Ovary (tissue), 9 donors: ENCODE data around the gene SPATA9. TPM values are rescaled to one million over a fixed set of nuclear protein-coding genes. Genes with fewer than 3 reads are reported as not detected.

Experiments
- DNase-seq, 5 donors: peaks; one replicate each; pipeline ENCODE4 v3.0.0-alpha.2; 2019 to 2020
- H3K27ac ChIP-seq, 2 donors: fragments of 200-600 bp; one replicate each; pipeline versions ENCODE4 v1.5.1 to v1.8.0; 2019 to 2022
- H3K27me3 ChIP-seq: fragments of 200-600 bp; one replicate; pipeline ENCODE4 v1.8.0; 2022
- H3K36me3 ChIP-seq: fragments of 200-600 bp; sonication (generic); one replicate; pipeline ENCODE4 v1.5.1; 2019
- H3K4me1 ChIP-seq: one replicate; pipeline ENCODE4 v1.8.1; 2013; ENCODE audit warnings: mild to moderate bottlenecking, moderate library complexity; ENCODE audit not compliant: insufficient read depth
- H3K4me3 ChIP-seq: fragments of 200-600 bp; sonication (generic); one replicate; pipeline ENCODE4 v1.5.1; 2017
- H3K9me3 ChIP-seq, 2 donors: fragments of 200-600 bp in 1 of 2; sonication (generic) in 1 of 2; one replicate each; pipeline versions ENCODE4 v1.5.1 to v1.8.1; 2013 to 2019; ENCODE audit warnings: mild to moderate bottlenecking in 1 of 2, moderate library complexity in 1 of 2
- EP300 ChIP-seq: sonication (generic); formaldehyde crosslinking; IDR thresholded peaks from one replicate; pipeline ENCODE4 v1.6.1; 2017; ENCODE audit warnings: antibody characterized with exemption
- POLR2A ChIP-seq: fragments of 450-650 bp; IDR thresholded peaks from one replicate; pipeline ENCODE4 v1.6.1; 2017; ENCODE audit warnings: antibody characterized with exemption, mild to moderate bottlenecking, moderate library complexity
- WGBS, 3 donors: extraction: QIAGEN DNeasy Blood & Tissue Kit in 1 of 3; methylation state at CpG; one replicate each; pipeline versions ENCODE4 v1.1.5 to v1.1.7; 2013 to 2017; 5-methylcytosine and 5-hydroxymethylcytosine counted together
- intact Hi-C, 4 donors: fragments of 100-400 bp; cut with DNase I; formaldehyde crosslinking; loops; one replicate each; pipeline versions ENCODE4 v1.11.0 to v1.15.1; 2022 to 2023
- polyA plus RNA-seq, 2 donors: library from polyadenylated mRNA; stranded (reverse); fragments of 200-250 nt in 1 of 2; fragments of 350-450 nt in 1 of 2; fragmentation: Illumina TruSeq in 1 of 2; extraction: RNeasy Lipid Tissue Mini Kit (QIAGEN cat#74804) in 1 of 2; gene quantifications; one replicate each; pipeline ENCODE4 v1.2.3, GENCODE V29; 2013 to 2014
- total RNA-seq, 7 donors: library from RNA; depleted of rRNA in 2 of 7; stranded (reverse); fragments of >200 nt in 2 of 7; fragmentation: NEBNext Ultra II Directional in 3 of 7; extraction: Animal tissue kit (Norgen Biotek cat#: 25700) in 3 of 7; gene quantifications; one replicate each; pipeline versions ENCODE4 v1.1.0 to v1.2.4, GENCODE V29; 2016 to 2023
- TF ChIP-seq, protein P1 (sequence below), 3 donors: fragments of 450-650 bp in 2 of 3; fragments of 200-600 bp in 1 of 3; IDR thresholded peaks; one replicate each; pipeline versions ENCODE4 v1.5.1 to v1.8.0; 2016 to 2022; ENCODE audit warnings: antibody characterized with exemption in 3 of 3, mild to moderate bottlenecking in 1 of 3
- donor health status: DM: no; HTN: no; CAD: no; lungs with moderate emphysema.
- donor health status: DM: no; HTN: no; CAD: no.
- donor health status: Bipolar disorder and iron deficiency.
- donor health status: DM: yes; HTN: yes; CAD: no.
- donor health status: DM: no; HTN: no; CAD: no.
- donor health status: DM: yes; HTN: yes; CAD: no.

Gene SPATA9
- total and polyA plus RNA-seq, 9 donors, result 0.46 to 1.7 (median 0.89) TPM

DNA sequence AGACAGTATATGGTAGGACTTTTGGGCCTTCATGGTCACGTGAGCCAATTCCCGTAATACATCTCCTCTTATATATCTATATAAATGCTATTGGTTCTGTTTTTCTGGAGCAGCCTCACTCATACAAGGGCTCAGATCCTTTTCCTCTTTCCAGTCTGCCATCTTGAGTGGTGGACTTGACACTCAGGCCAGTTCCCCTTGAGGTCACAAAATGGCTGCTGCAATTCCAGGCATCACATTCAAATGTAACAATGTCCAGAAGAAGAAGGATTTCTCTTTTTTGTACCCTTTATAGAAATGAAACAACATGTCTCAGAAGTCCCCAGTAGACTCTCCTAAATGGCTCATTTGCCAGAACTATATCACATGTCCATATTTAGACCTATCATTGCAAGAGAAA lies 58.4 kb downstream of the SPATA9 start:
- Histone ChIP-seq H3K9me3 (no peaks in the 10 kb centered on the region), H3K36me3 (no peaks in the 10 kb centered on the region), H3K4me1 (peaks cover 8% of the 10 kb centered on the region), H3K27ac (no peak overlapping the region), H3K4me3 (no peak overlapping the region), H3K27me3 (no peaks in the 10 kb centered on the region)
- DNase-seq, result no peak
- 96 to 100% (median 97%) methylated on average over 2 of the region's 2 CpGs for WGBS, 3 donors
- intact Hi-C loops, result loop anchor here in 1 of 4 donors (10.0 kb wide), 1 partner anchor 970 kb away; no protein-coding TSS in a partner anchor
- TF ChIP-seq POLR2A (no peak), EP300 (no peak)
- TF ChIP-seq, protein P1, sequence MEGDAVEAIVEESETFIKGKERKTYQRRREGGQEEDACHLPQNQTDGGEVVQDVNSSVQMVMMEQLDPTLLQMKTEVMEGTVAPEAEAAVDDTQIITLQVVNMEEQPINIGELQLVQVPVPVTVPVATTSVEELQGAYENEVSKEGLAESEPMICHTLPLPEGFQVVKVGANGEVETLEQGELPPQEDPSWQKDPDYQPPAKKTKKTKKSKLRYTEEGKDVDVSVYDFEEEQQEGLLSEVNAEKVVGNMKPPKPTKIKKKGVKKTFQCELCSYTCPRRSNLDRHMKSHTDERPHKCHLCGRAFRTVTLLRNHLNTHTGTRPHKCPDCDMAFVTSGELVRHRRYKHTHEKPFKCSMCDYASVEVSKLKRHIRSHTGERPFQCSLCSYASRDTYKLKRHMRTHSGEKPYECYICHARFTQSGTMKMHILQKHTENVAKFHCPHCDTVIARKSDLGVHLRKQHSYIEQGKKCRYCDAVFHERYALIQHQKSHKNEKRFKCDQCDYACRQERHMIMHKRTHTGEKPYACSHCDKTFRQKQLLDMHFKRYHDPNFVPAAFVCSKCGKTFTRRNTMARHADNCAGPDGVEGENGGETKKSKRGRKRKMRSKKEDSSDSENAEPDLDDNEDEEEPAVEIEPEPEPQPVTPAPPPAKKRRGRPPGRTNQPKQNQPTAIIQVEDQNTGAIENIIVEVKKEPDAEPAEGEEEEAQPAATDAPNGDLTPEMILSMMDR (IDR thresholded peaks at IDR 0.05), result no peak

DNA sequence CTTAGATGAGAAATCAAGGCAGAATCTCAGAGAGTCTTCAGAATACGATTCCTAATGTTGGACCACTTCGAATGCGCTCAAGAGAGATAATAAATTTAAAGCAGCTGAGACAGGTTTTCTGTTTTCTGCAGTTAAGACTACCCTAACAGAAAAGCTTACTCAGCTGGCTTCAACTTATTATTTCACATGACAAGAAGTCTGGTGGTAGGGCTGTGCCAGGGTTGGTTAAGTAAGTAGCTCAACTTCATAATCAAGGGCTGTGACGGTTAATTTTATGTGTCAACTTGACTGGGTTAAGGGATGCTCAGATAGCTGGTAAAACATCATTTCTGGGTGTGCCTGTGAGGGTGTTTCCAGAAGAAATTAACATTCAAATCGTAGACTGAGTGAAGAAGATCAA lies 59.1 kb downstream of the SPATA9 start:
- Histone ChIP-seq H3K36me3 (no peaks in the 10 kb centered on the region), H3K4me3 (no peak overlapping the region), H3K9me3 (no peaks in the 10 kb centered on the region), H3K27me3 (no peaks in the 10 kb centered on the region), H3K4me1 (peaks cover 8% of the 10 kb centered on the region), H3K27ac (no peak overlapping the region)
- intact Hi-C loops, result loop anchor here in 1 of 4 donors (10.0 kb wide), 1 partner anchor 971 kb away; no protein-coding TSS in a partner anchor
- TF ChIP-seq EP300 (no peak), POLR2A (no peak)
- TF ChIP-seq, protein P1 (IDR thresholded peaks at IDR 0.05), result no peak
- 89 to 95% (median 94%) methylated on average over 5 of the region's 5 CpGs for WGBS, 3 donors
- no peak for DNase-seq

DNA sequence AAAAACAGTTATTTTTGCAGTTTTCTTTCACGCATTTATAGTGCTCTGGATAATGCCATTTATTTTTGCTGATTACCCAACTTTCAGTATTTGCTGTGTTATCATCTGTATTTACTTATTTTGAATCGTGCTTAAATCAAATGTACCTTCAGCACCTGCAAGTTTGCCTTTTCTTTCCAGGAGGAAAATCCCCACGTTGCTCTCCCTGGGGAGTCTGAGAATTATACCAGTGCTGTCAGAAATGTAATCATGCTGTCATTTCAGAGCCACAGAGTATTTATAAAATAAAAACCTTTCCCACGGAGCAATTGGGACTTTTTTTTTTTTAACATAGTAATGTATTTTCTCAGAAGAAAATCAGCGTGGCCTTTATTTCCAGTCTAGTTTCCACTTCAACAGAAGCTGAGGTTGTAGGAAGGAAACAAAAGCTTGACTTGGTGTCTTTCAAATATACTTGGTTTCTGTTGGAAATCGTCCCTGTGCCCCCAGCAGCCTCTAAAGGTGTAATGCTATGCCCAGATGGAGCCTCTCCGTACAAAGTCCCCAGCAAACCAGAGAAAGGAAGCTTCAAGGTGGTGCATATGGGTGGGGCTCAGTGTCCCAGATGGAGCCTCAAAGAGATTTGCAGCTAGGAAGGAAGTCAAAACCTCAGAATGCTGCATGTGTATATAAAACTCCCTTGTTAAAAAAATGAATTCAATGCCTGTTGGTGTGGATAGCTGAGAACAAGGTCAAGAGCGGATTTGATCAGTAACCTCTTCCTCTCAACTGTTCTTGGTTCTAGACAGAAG lies 60.8 kb downstream of the SPATA9 start:
- H3K4me1 ChIP-seq, result peaks cover 8% of the 10 kb centered on the region
- no peaks in the 10 kb centered on the region for H3K9me3 ChIP-seq
- H3K27me3 ChIP-seq, result no peaks in the 10 kb centered on the region
- WGBS, 3 donors, result 50 to 68% (median 58%) methylated on average over 8 of the region's 8 CpGs
- TF ChIP-seq POLR2A (no peak), EP300 (no peak)
- TF ChIP-seq, protein P1 (IDR thresholded peaks at IDR 0.05), result no peak
- no peak overlapping the region for H3K4me3 ChIP-seq
- no peaks in the 10 kb centered on the region for H3K36me3 ChIP-seq
- intact Hi-C loops, result loop anchor here in 1 of 4 donors (10.0 kb wide), 1 partner anchor 973 kb away; no protein-coding TSS in a partner anchor
- H3K27ac ChIP-seq, result no peak overlapping the region
- no peak for DNase-seq

DNA sequence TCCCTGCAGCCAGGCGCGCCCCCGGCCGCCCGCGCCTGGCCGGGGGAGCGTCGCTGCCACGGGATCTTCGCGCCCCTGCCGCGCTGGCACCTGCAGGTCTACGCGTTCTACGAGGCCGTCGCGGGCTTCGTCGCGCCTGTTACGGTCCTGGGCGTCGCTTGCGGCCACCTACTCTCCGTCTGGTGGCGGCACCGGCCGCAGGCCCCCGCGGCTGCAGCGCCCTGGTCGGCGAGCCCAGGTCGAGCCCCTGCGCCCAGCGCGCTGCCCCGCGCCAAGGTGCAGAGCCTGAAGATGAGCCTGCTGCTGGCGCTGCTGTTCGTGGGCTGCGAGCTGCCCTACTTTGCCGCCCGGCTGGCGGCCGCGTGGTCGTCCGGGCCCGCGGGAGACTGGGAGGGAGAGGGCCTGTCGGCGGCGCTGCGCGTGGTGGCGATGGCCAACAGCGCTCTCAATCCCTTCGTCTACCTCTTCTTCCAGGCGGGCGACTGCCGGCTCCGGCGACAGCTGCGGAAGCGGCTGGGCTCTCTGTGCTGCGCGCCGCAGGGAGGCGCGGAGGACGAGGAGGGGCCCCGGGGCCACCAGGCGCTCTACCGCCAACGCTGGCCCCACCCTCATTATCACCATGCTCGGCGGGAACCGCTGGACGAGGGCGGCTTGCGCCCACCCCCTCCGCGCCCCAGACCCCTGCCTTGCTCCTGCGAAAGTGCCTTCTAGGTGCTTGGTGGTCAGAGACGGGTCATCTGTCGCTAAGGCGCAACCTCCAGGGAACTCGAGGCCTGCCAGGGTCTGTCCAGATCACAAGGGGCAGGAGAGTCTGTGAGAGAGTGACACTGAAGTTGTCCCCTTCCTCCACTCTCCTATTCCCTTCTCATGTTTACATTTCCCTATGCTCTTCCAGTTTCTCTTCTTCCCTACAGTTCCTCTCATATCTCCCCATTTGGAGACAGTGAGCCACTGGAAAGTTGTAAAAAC lies 61.6 kb downstream of the SPATA9 start:
- peak in 2 of 5 donors; percentile 23 to 39 for DNase-seq
- Histone ChIP-seq H3K36me3 (no peaks in the 10 kb centered on the region), H3K9me3 (no peaks in the 10 kb centered on the region), H3K4me1 (peaks cover 8% of the 10 kb centered on the region), H3K27me3 (no peaks in the 10 kb centered on the region), H3K4me3 (peak overlapping the region; percentile 43), H3K27ac (no peak overlapping the region)
- intact Hi-C loops, result loop anchor here in 1 of 4 donors (10.0 kb wide), 1 partner anchor 974 kb away; no protein-coding TSS in a partner anchor
- WGBS, 3 donors, result 2 to 7% (median 3%) methylated on average over 23 to 92 of the region's 92 CpGs
- TF ChIP-seq EP300, result no peak
- no peak for TF ChIP-seq POLR2A
- TF ChIP-seq, protein P1 (IDR thresholded peaks at IDR 0.05), result no peak
